H1 (cell line): ENCODE data around the gene POLR1B. TPM values are rescaled to one million over a fixed set of nuclear protein-coding genes. Genes with fewer than 3 reads are reported as not detected.

ENCODE experiments used
- CTCF ChIA-PET: fragments of 300-600 bp; sonication (Branson Sonifier 250); formaldehyde crosslinking; loops from one replicate; lab custom pipeline; 2021; ENCODE audit not compliant: partially characterized antibody; lab: Charles Lee
- POLR2A ChIA-PET: fragments of 300-600 bp; sonication (Branson Sonifier 250); formaldehyde crosslinking; loops from one replicate; lab custom pipeline; 2021; ENCODE audit warnings: inconsistent platforms; ENCODE audit not compliant: partially characterized antibody; lab: Charles Lee
- DNase-seq, 2 experiments: peaks; one replicate each; pipeline versions ENCODE4 v3.0.0 to v3.0.0-alpha.2; 2010 to 2022; ENCODE audit warnings: low spot score in 2 of 2, low read depth in 1 of 2, mixed read lengths in 1 of 2
- FAIRE-seq: peaks from 2 replicates; lab custom pipeline; 2011; peaks lifted over from hg19 to GRCh38; lab: Jason Lieb, UNC
- H2AFZ ChIP-seq: 2 replicates; pipeline ENCODE4 v1.8.1; 2012; ENCODE audit warnings: low read length, inconsistent platforms
- H2AK5ac ChIP-seq: 2 replicates; pipeline ENCODE4 v1.6.1; 2013; ENCODE audit warnings: low read depth, low read length
- H2BK120ac ChIP-seq: replicated peaks from 2 replicates; pipeline ENCODE3; 2013; ENCODE audit warnings: low read depth, low read length, inconsistent platforms
- H2BK12ac ChIP-seq: 2 replicates; pipeline ENCODE4 v1.6.1; 2013; ENCODE audit warnings: low read depth, low read length
- H2BK15ac ChIP-seq: 2 replicates; pipeline ENCODE4 v1.6.1; 2013; ENCODE audit warnings: low read length
- H2BK20ac ChIP-seq: 2 replicates; pipeline ENCODE4 v1.6.1; 2013; ENCODE audit warnings: low read length
- H2BK5ac ChIP-seq: 2 replicates; pipeline ENCODE4 v1.6.1; 2013; ENCODE audit warnings: low read depth, low read length
- H3K14ac ChIP-seq: 2 replicates; pipeline ENCODE4 v1.6.1; 2013; ENCODE audit warnings: inconsistent platforms; ENCODE audit not compliant: insufficient read length
- H3K18ac ChIP-seq: 2 replicates; pipeline ENCODE4 v1.6.1; 2013; ENCODE audit warnings: low read length; ENCODE audit errors: extremely low read depth
- H3K23ac ChIP-seq: 2 replicates; pipeline ENCODE4 v1.6.1; 2013; ENCODE audit warnings: inconsistent platforms; ENCODE audit not compliant: insufficient read length
- H3K23me2 ChIP-seq: 2 replicates; pipeline ENCODE4 v1.6.1; 2013; ENCODE audit warnings: low read depth, low read length
- H3K27ac ChIP-seq: 2 replicates; pipeline ENCODE4 v1.6.1; 2011; ENCODE audit warnings: low read depth, low read length, inconsistent platforms
- H3K27me3 ChIP-seq, 4 experiments: replicated peaks in 1 of 4; 1 replicate in 1 of 4; 2 replicates in 3 of 4; pipeline versions ENCODE4 v1.6.1 to v1.8.1; 2011 to 2013; ENCODE audit warnings: low read length in 3 of 4, mild to moderate bottlenecking in 3 of 4, inconsistent platforms in 2 of 4, mixed read lengths in 2 of 4, moderate library complexity in 1 of 4; ENCODE audit not compliant: control insufficient read depth in 3 of 4, insufficient read depth in 3 of 4; ENCODE audit errors: extremely low read depth in 1 of 4
- H3K36me3 ChIP-seq, 4 experiments: 2 replicates each; pipeline versions ENCODE4 v1.6.1 to v1.8.1; 2011 to 2013; ENCODE audit warnings: mild to moderate bottlenecking in 4 of 4, low read length in 3 of 4, moderate library complexity in 2 of 4, control low read depth in 1 of 4, inconsistent platforms in 1 of 4; ENCODE audit not compliant: insufficient read depth in 4 of 4, control insufficient read depth in 2 of 4
- H3K4ac ChIP-seq: replicated peaks from 2 replicates; pipeline ENCODE3; 2013; ENCODE audit warnings: low read length, low read depth, mixed read lengths, inconsistent platforms; ENCODE audit not compliant: insufficient read length
- H3K4me1 ChIP-seq, 4 experiments: replicated peaks in 1 of 4; 1 replicate in 1 of 4; 2 replicates in 3 of 4; pipeline versions ENCODE4 v1.6.1 to v1.8.1; 2011 to 2013; ENCODE audit warnings: low read length in 3 of 4, inconsistent platforms in 2 of 4, mixed read lengths in 1 of 4; ENCODE audit not compliant: insufficient read depth in 4 of 4, control insufficient read depth in 3 of 4
- H3K4me2 ChIP-seq, 2 experiments: 2 replicates each; pipeline versions ENCODE4 v1.6.1 to v1.8.1; 2011 to 2013; ENCODE audit warnings: low read depth in 2 of 2, low read length in 2 of 2, control low read depth in 1 of 2, inconsistent platforms in 1 of 2, mild to moderate bottlenecking in 1 of 2; ENCODE audit not compliant: insufficient read depth in 1 of 2
- H3K4me3 ChIP-seq, 4 experiments: fragments of 200-600, 300-600 bp in 1 of 4; sonication (generic), shearing (Covaris generic), sonication (Bioruptor Twin) in 1 of 4; 2 replicates each; pipeline versions ENCODE4 v1.5.1 to v1.8.1; 2011 to 2016; ENCODE audit warnings: low read length in 4 of 4, low read depth in 3 of 4, control low read depth in 2 of 4, inconsistent platforms in 2 of 4, mild to moderate bottlenecking in 2 of 4, mixed read lengths in 1 of 4, moderate library complexity in 1 of 4; ENCODE audit not compliant: insufficient read depth in 2 of 4; ENCODE audit errors: extremely low read depth in 1 of 4
- H3K56ac ChIP-seq: replicated peaks from 2 replicates; pipeline ENCODE3; 2013; ENCODE audit warnings: low read depth, mild to moderate bottlenecking, mixed read lengths, low read length, inconsistent platforms; ENCODE audit not compliant: insufficient read length
- H3K79me1 ChIP-seq: 2 replicates; pipeline ENCODE4 v1.6.1; 2013; ENCODE audit warnings: low read depth, low read length, control low read depth
- H3K79me2 ChIP-seq, 2 experiments: 2 replicates each; pipeline versions ENCODE4 v1.6.1 to v1.8.1; 2012 to 2013; ENCODE audit warnings: low read length in 2 of 2, mild to moderate bottlenecking in 2 of 2, inconsistent platforms in 1 of 2; ENCODE audit not compliant: insufficient read depth in 2 of 2, control insufficient read depth in 1 of 2
- H3K9ac ChIP-seq, 4 experiments: replicated peaks in 1 of 4; 1 replicate in 1 of 4; 2 replicates in 3 of 4; pipeline versions ENCODE4 v1.6.1 to v1.8.1; 2011 to 2013; ENCODE audit warnings: low read depth in 3 of 4, low read length in 3 of 4, control low read depth in 2 of 4, mild to moderate bottlenecking in 2 of 4, moderate library complexity in 2 of 4, inconsistent platforms in 1 of 4; ENCODE audit errors: extremely low read depth in 1 of 4
- H3K9me3 ChIP-seq, 2 experiments: 2 replicates each; pipeline versions ENCODE4 v1.6.1 to v1.8.1; 2012 to 2013; ENCODE audit warnings: mild to moderate bottlenecking in 2 of 2, moderate library complexity in 2 of 2, control low read depth in 1 of 2, inconsistent platforms in 1 of 2, low read depth in 1 of 2, low read length in 1 of 2, mixed read lengths in 1 of 2; ENCODE audit not compliant: insufficient read depth in 2 of 2
- H4K20me1 ChIP-seq, 2 experiments: replicated peaks in 1 of 2; 2 replicates each; pipeline versions ENCODE3 to v1.8.1; 2011 to 2013; ENCODE audit warnings: inconsistent platforms in 2 of 2, low read length in 2 of 2, mild to moderate bottlenecking in 1 of 2; ENCODE audit not compliant: insufficient read depth in 2 of 2, control insufficient read depth in 1 of 2
- H4K5ac ChIP-seq: 2 replicates; pipeline ENCODE4 v1.6.1; 2013; ENCODE audit warnings: low read length, low read depth, mixed read lengths, inconsistent platforms; ENCODE audit not compliant: insufficient read length
- H4K8ac ChIP-seq: 2 replicates; pipeline ENCODE4 v1.8.0; 2013; ENCODE audit warnings: mild to moderate bottlenecking, moderate library complexity, low read length, inconsistent platforms; ENCODE audit not compliant: insufficient read depth; ENCODE audit errors: extremely low read depth
- H4K91ac ChIP-seq: replicated peaks from 2 replicates; pipeline ENCODE3; 2013; ENCODE audit warnings: low read length, mixed read lengths, inconsistent platforms; ENCODE audit not compliant: insufficient read length
- FOSL1 ChIP-seq: IDR thresholded peaks from 2 replicates; pipeline ENCODE4 v1.6.1; 2011; ENCODE audit warnings: mild to moderate bottlenecking, low read depth, low read length, moderate library complexity; ENCODE audit not compliant: insufficient read depth
- SIN3A ChIP-seq, 2 experiments: IDR thresholded peaks in 1 of 2; conservative IDR thresholded peaks in 1 of 2; 2 replicates each; pipeline ENCODE4 v1.6.1; 2011 to 2012; ENCODE audit warnings: low read length in 2 of 2, improper control_type of control experiment in 1 of 2, low read depth in 1 of 2, mild to moderate bottlenecking in 1 of 2
- WGBS, 2 experiments: shearing (Covaris generic) in 1 of 2; methylation state at CpG; one replicate each; pipeline versions ENCODE4 v1.1.6 to v1.1.7; 2013 to 2015; ENCODE audit warnings: low lambda C conversion rate in 2 of 2, mixed read lengths in 2 of 2, inconsistent platforms in 1 of 2, low coverage in 1 of 2, missing lambda C conversion rate in 1 of 2; ENCODE audit not compliant: insufficient replicate concordance in 2 of 2, insufficient coverage in 1 of 2, insufficient read length in 1 of 2; ENCODE audit errors: extremely low coverage in 1 of 2, missing lambda C conversion rate in 1 of 2; 5-methylcytosine and 5-hydroxymethylcytosine counted together
- polyA plus RNA-seq, 7 experiments: library from polyadenylated mRNA; depleted of rRNA in 3 of 7; stranded (reverse) in 5 of 7; unstranded in 2 of 7; fragments of >200 nt in 5 of 7; fragments of 200-250 nt in 2 of 7; gene quantifications; 1 replicate in 5 of 7; 2 replicates in 1 of 7; 4 replicates in 1 of 7; pipeline versions ENCODE4 v1.2.1 to v1.2.3, GENCODE V29; 2011 to 2013; ENCODE audit warnings: missing spikeins in 2 of 7, mixed read lengths in 2 of 7
- total RNA-seq: library from RNA; stranded (reverse); fragmentation: NEBNext Ultra II Directional; extraction: Animal tissue kit (Norgen Biotek cat#: 25700); gene quantifications from 2 replicates; pipeline ENCODE4 v1.2.1, GENCODE V29; 2021

The POLR1B gene
- total and polyA plus RNA-seq, 2 of the 8 experiments (the other 6 are each of a cell fraction or from before 2014, with no cell fraction given): 24.3 to 69.4 TPM

DNA sequence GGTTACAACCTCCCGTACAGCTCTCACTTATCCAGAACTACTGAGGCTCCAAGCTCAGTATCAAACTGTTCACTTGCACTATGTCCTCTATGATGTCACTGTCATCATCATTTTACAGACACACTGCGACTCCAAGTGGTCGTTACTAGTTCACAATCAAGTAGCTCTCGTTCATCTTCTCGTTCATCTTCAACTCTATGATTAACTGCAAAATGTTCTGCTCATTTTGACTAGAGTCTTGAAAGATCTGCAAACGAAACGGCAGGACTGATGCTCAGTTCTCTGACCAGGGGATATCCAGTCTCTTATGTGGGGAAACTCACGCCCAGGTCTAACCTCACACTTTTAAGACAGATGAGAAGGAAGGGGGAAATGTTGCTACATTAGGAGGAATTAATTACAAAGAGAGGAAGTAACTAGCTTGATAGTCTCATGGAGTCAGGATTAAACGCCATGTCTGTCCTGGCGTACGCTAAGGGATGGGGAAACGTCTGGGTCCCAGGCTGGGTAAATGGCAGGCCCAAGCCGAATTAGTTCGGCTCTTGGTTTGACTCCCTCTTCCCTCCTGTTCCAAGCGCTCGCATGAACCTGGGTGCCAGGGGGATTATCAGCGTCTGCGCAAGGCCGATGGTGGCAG lies 41.4 kb downstream of the POLR1B start:
- Histone ChIP-seq H3K9ac (peak overlapping the region; percentile 59 to 95 (median 81)), H4K8ac (peak overlapping the region; percentile 93; the same call in 1 of the 2 replicates), H3K23me2 (peaks cover 9% of the 10 kb centered on the region; the same call in 1 of the 2 replicates), H4K5ac (peak overlapping the region; percentile 99), H3K4ac (peak overlapping the region; percentile 47), H3K4me2 (peak overlapping the region; percentile 72 to 80), H3K56ac (peak overlapping the region; percentile 43), H2BK20ac (no peak overlapping the region), H3K27me3 (no peaks in the 10 kb centered on the region), H3K4me1 (peaks cover 0 to 4% (median 2%) of the 10 kb centered on the region in 4 experiments; a peak in 4 of 7 replicates), H2AK5ac (no peak overlapping the region), H3K23ac (no peak overlapping the region), H4K20me1 (no peaks in the 10 kb centered on the region), H3K14ac (no peak overlapping the region), H3K79me1 (no peaks in the 10 kb centered on the region), H3K9me3 (no peaks in the 10 kb centered on the region), H3K18ac (peak overlapping the region; percentile 98), H3K79me2 (no peaks in the 10 kb centered on the region), H2BK5ac (peak overlapping the region; percentile 99), H2BK12ac (no peak overlapping the region; the same call in 1 of the 2 replicates), H3K4me3 (peak overlapping the region; percentile 82 to 93 (median 88)), H3K27ac (peak overlapping the region; percentile 96), H2BK120ac (no peak overlapping the region), H4K91ac (peak overlapping the region; percentile 63), H2AFZ (peak overlapping the region; percentile 98), H2BK15ac (no peak overlapping the region), H3K36me3 (peaks cover 0 to 8% (median 2%) of the 10 kb centered on the region in 4 experiments; a peak in 5 of 8 replicates)
- CTCF ChIA-PET: interaction anchor here (0.8 to 2.8 kb wide), 11 partner anchors 10 to 641 kb away, joined by 3 to 11 read pairs (median 3); no protein-coding TSS in a partner anchor
- no peak for DNase-seq
- TF ChIP-seq FOSL1 (no peak), SIN3A (conservative IDR thresholded peaks at IDR 0.05 in 1 of 2, IDR thresholded peaks at IDR 0.05 in 1 of 2; ENCODE audit: low read depth in 1 of 2, low read length in 2 of 2) (peak in 1 of 2 experiments; percentile 13; a peak in 1 of 4 replicates)
- WGBS, 2 experiments: 42% methylated on average over 19 of the region's 19 CpGs; no CpG with 5 or more reads in 1 of the 2 experiments
- no peak for FAIRE-seq
- POLR2A ChIA-PET: interaction anchor here (1.1 to 1.4 kb wide), 3 partner anchors 40 to 87 kb away, joined by 3 to 5 read pairs (median 3); no protein-coding TSS in a partner anchor
